Colonic mucosa (tissue), 4 donors: Measurements from ENCODE around the gene PALM3. TPM values are rescaled to one million over a fixed set of nuclear protein-coding genes. Genes with fewer than 3 reads are reported as not detected.
"Not testable (repeated sequence)": the region's sequence is repeated elsewhere in the genome, so short reads cannot be mapped to it uniquely, and the experiment has no call there.

Experiments
- DNase-seq: peaks from one replicate; pipeline ENCODE4 v3.0.0-alpha.2; 2020
- H3K27ac ChIP-seq: fragments of 200-600 bp; one replicate; pipeline ENCODE4 v1.8.0; 2021
- H3K27me3 ChIP-seq: fragments of 200-600 bp; one replicate; pipeline ENCODE4 v1.8.0; 2021
- H3K36me3 ChIP-seq: fragments of 200-600 bp; one replicate; pipeline ENCODE4 v1.8.0; 2021
- H3K4me1 ChIP-seq: fragments of 200-600 bp; one replicate; pipeline ENCODE4 v1.8.0; 2021; ENCODE audit warnings: mild to moderate bottlenecking
- H3K4me3 ChIP-seq: fragments of 200-600 bp; one replicate; pipeline ENCODE4 v1.8.0; 2021
- H3K9ac ChIP-seq, 2 donors: one replicate each; pipeline ENCODE4 v1.7.0; 2013; ENCODE audit warnings: control low read depth in 2 of 2, low read depth in 2 of 2, low read length in 2 of 2
- H3K9me3 ChIP-seq: fragments of 200-600 bp; one replicate; pipeline ENCODE4 v1.8.0; 2021
- intact Hi-C: fragments of 100-400 bp; cut with DNase I; formaldehyde crosslinking; loops from one replicate; pipeline ENCODE4 v1.14.1; 2022
- total RNA-seq, 2 donors: library from RNA; stranded (reverse); fragmentation: NEBNext Ultra II Directional in 1 of 2; extraction: Animal tissue kit (Norgen Biotek cat#: 25700) in 1 of 2; gene quantifications; one replicate each; pipeline ENCODE4 v1.2.1, GENCODE V29; 2021
- TF ChIP-seq, protein P1 (sequence below): fragments of 200-600 bp; IDR thresholded peaks from one replicate; pipeline ENCODE4 v1.8.0; 2022; ENCODE audit warnings: antibody characterized with exemption, mild to moderate bottlenecking
- donor health status: healthy.
- donor health status: DM: no; HTN: no; CAD: no.
- donor health status: DM: no; HTN: no; CAD: no.

Gene PALM3
- total RNA-seq, 2 donors from 2014 or later = 0.37 to 1.6 TPM

DNA sequence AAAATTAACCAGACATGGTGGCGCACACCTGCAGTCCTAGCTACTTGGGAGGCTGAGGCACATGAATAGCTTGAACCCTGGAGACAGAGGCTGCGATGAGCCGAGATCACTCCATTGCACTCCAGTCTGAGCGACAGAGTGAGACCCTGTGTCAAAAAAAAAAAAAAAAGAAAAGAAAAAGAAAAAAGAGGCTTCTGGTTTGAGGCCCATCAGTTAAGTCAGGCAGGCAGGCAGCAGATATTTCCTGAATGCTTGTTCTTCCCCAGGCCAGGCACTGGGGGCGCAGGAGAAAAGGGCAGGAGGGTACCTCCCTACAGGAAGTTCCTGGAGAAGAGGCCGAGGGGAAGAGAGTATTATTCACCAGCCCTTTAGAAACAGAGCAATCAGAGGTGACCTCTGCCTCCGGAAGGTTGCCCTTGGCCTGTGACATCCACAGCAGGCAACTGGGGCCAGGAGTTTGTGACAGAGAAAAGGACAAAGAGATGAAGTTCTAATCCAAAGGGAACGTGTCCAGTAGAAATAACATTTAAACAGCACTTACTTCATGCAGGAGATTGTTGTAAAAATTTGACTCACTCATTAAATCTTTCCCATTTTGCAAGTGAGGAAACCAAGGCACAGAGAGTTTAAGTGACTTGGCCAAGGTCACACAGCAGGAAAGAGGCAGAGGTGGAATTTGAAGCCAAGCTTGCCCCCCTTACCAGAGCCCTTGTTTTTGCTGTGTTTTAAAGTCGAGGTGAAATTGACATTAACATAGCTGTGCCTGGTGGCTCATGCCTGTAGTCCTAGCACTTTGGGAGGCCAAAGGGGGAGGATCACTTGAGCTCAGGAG is 38.3 kb downstream of the PALM3 start:
- TF ChIP-seq, protein P1, sequence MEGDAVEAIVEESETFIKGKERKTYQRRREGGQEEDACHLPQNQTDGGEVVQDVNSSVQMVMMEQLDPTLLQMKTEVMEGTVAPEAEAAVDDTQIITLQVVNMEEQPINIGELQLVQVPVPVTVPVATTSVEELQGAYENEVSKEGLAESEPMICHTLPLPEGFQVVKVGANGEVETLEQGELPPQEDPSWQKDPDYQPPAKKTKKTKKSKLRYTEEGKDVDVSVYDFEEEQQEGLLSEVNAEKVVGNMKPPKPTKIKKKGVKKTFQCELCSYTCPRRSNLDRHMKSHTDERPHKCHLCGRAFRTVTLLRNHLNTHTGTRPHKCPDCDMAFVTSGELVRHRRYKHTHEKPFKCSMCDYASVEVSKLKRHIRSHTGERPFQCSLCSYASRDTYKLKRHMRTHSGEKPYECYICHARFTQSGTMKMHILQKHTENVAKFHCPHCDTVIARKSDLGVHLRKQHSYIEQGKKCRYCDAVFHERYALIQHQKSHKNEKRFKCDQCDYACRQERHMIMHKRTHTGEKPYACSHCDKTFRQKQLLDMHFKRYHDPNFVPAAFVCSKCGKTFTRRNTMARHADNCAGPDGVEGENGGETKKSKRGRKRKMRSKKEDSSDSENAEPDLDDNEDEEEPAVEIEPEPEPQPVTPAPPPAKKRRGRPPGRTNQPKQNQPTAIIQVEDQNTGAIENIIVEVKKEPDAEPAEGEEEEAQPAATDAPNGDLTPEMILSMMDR = peak; percentile 41
- peak overlapping the region; percentile 23 for H3K27ac ChIP-seq
- no peaks in the 10 kb centered on the region for H3K27me3 ChIP-seq
- no peaks in the 10 kb centered on the region for H3K4me1 ChIP-seq
- peak; percentile 72 for DNase-seq
- H3K4me3 ChIP-seq = no peak overlapping the region
- no peaks in the 10 kb centered on the region for H3K9me3 ChIP-seq
- intact Hi-C loops = no loop called here
- H3K36me3 ChIP-seq = no peaks in the 10 kb centered on the region
- no peak overlapping the region for H3K9ac ChIP-seq

DNA sequence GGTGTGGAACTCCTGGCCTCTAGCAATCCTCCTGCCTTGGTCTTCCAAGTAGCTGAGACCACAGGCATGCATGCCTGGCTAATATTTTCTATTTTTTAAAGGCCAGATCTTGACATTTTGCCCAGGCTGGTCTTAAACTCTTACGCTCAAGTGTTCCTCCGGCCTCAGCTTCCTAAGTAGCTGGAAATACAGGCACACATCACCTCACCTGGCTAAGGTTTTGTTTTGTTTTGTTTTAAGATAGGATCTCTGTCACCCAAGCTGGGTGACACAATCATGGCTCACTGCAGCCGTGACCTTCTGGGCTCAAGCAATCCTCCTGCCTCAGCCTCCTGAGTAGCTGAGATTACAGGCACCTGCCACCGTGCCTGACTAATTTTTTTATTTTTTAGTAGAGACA is 39.4 kb downstream of the PALM3 start:
- intact Hi-C loops = no loop called here
- H3K4me1 ChIP-seq = no peaks in the 10 kb centered on the region

DNA sequence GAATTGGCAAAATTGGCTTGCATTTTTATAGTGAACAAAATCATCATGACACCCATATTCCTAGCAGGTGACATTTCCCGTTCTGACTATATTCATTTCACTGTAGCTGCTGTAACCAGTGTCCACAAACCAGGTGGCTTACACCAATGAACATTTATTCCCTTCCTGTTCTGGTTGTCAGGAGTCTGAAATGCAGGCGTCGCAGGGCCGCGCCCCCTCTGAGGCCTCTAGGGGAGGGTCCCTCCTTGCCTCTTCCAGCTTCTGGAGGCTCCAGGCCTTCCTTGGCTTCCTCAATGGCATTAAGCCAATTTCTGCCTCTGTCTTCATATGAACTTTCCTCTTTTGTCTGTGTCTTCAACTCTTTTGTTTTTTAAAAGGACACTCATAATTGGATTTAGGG is 40.4 kb downstream of the PALM3 start:
- H3K27me3 ChIP-seq = no peaks in the 10 kb centered on the region
- intact Hi-C loops = no loop called here
- DNase-seq = no peak
- no peak overlapping the region for H3K4me3 ChIP-seq
- no peaks in the 10 kb centered on the region for H3K9me3 ChIP-seq
- H3K36me3 ChIP-seq = no peaks in the 10 kb centered on the region
- no peak overlapping the region for H3K9ac ChIP-seq
- no peak overlapping the region for H3K27ac ChIP-seq
- no peaks in the 10 kb centered on the region for H3K4me1 ChIP-seq
- TF ChIP-seq, protein P1 = no peak

More for the DNA sequence above, 39.4 kb downstream of the PALM3 start:
- no peak overlapping the region for H3K4me3 ChIP-seq
- H3K27me3 ChIP-seq = no peaks in the 10 kb centered on the region
- no peak overlapping the region for H3K9ac ChIP-seq
- no peak for DNase-seq
- TF ChIP-seq, protein P1 = no peak
- H3K36me3 ChIP-seq = no peaks in the 10 kb centered on the region
- no peak overlapping the region for H3K27ac ChIP-seq
- H3K9me3 ChIP-seq = no peaks in the 10 kb centered on the region

DNA sequence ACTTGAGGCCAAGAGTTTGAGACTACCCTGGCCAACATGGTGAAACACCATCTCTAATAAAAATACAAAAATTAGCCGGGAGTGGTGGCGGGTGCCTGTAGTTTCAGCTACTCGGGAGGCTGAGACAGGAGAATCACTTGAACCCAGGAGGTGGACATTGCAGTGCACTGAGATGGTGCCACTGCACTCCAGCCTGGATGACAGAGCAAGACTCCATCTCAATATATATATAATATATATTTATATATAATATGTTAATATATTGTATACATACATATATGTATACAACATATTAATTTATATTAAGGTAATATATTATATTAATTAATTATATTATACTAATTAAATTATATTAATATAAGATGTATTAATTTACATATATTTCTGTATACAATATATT is 42.1 kb downstream of the PALM3 start:
- DNase-seq, H3K9ac ChIP-seq, H3K27ac ChIP-seq, H3K27me3 ChIP-seq, intact Hi-C loops, H3K36me3 ChIP-seq, H3K4me3 ChIP-seq, H3K4me1 ChIP-seq, H3K9me3 ChIP-seq: not testable (repeated sequence)

DNA sequence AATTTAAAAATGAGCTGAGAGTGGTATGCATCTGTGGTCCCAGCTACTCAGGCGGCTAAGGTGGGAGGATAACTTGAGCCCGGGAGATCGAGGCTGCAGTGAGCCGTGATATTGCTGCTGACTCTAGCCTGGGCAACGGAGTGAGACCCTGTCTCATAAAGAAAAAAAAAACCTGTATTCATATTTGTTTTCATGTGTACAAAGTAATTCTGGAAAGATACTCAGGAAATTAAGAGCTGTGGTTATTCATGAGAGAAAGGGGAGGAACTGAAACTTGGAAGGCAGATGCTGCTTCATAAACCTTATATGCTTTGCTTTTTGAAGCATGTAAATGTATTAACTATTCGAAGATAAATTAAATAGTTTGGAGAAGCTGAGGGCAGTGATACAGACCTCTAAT is 42.8 kb downstream of the PALM3 start:
- Histone ChIP-seq H3K27ac (no peak overlapping the region), H3K4me1 (no peaks in the 10 kb centered on the region), H3K4me3 (no peak overlapping the region), H3K9ac (no peak overlapping the region), H3K9me3 (no peaks in the 10 kb centered on the region), H3K36me3 (no peaks in the 10 kb centered on the region), H3K27me3 (no peaks in the 10 kb centered on the region)
- TF ChIP-seq, protein P1 = no peak
- intact Hi-C loops = no loop called here
- no peak for DNase-seq

DNA sequence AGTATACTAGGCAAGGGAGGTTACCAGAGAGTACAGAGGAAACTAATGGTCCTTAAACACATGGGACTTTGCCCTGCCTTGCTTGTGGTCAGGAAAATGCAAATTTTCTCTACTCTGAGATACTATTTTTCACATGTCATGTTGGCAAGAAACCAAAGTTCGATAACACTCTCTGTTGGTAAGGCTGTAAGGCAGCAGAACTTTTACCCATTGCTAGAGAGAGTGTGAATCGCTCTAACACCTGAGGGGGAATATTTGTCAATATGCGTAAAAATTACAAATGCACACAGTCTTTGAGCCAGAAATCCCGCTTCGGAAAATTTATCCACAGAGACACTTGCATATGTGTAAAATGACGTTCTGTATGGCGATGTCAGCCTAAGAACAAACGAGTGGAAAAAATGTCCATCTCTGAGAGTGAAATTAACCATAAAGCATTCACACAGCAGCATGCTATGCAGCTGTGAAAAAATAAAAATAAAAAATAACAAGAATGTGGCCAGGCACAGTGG is 46.3 kb downstream of the PALM3 start:
- Histone ChIP-seq H3K27ac (no peak overlapping the region), H3K27me3 (no peaks in the 10 kb centered on the region), H3K4me1 (no peaks in the 10 kb centered on the region), H3K4me3 (no peak overlapping the region), H3K9ac (no peak overlapping the region), H3K9me3 (no peaks in the 10 kb centered on the region), H3K36me3 (no peaks in the 10 kb centered on the region)
- intact Hi-C loops = no loop called here
- TF ChIP-seq, protein P1 = no peak
- DNase-seq = no peak
